DMS114 treated with DMSO at 0.1 percent for 48 hours (cell line): Measurements from ENCODE around the gene IQSEC3.

Source experiments
- DNase-seq: peaks from one replicate; lab custom pipeline; 2025; ENCODE audit not compliant: unreplicated experiment; lab: John Stamatoyannopoulos, UW

IQSEC3 gene

GRCh38 chr12:195951-196350, 129.4 kb downstream of the IQSEC3 start:
- DNase-seq, result no peak

- no peak for DNase-seq
Observed at GRCh38 chr12:196436-196835, 129.9 kb downstream of the IQSEC3 start.

GRCh38 chr12:197347-197746, 130.8 kb downstream of the IQSEC3 start:
- DNase-seq, result no peak

GRCh38 chr12:197911-198695, 131.5 kb downstream of the IQSEC3 start:
- DNase-seq, result no peak

- no peak for DNase-seq
Observed at GRCh38 chr12:198705-199104, 132.1 kb downstream of the IQSEC3 start.

- no peak for DNase-seq
Observed at GRCh38 chr12:201361-201760, 134.8 kb downstream of the IQSEC3 start.

- no peak for DNase-seq
Observed at GRCh38 chr12:202081-202731, 135.6 kb downstream of the IQSEC3 start.

- DNase-seq, result no peak
Observed at GRCh38 chr12:203074-203461, 136.5 kb downstream of the IQSEC3 start.

GRCh38 chr12:203462-204260, 137.1 kb downstream of the IQSEC3 start:
- DNase-seq, result peak; percentile 35

- no peak for DNase-seq
Observed at GRCh38 chr12:204261-204678, 137.7 kb downstream of the IQSEC3 start.

GRCh38 chr12:205026-205425, 138.5 kb downstream of the IQSEC3 start:
- no peak for DNase-seq

GRCh38 chr12:206746-207440, 140.3 kb downstream of the IQSEC3 start:
- no peak for DNase-seq

- no peak for DNase-seq
Observed at GRCh38 chr12:207804-208203, 141.2 kb downstream of the IQSEC3 start.

GRCh38 chr12:208813-209212, 142.2 kb downstream of the IQSEC3 start:
- DNase-seq, result no peak

GRCh38 chr12:209246-209645, 142.7 kb downstream of the IQSEC3 start:
- DNase-seq, result no peak

GRCh38 chr12:209851-210250, 143.3 kb downstream of the IQSEC3 start:
- no peak for DNase-seq

GRCh38 chr12:210277-211141, 143.9 kb downstream of the IQSEC3 start:
- DNase-seq, result no peak

- no peak for DNase-seq
Observed at GRCh38 chr12:211142-211465, 144.5 kb downstream of the IQSEC3 start.

- DNase-seq, result no peak
Observed at GRCh38 chr12:211639-212414, 145.3 kb downstream of the IQSEC3 start.

GRCh38 chr12:212415-212714, 145.8 kb downstream of the IQSEC3 start:
- DNase-seq, result no peak
